Activated CD4-positive, alpha-beta T cell treated with anti-CD3 and anti-CD28 coated beads, Interleukin-2, amount 10 ng/mL, durations not matched to agents 7 days and 5 days (primary cell): Measurements from ENCODE around the gene MYL12B. TPM values are rescaled to one million over a fixed set of nuclear protein-coding genes. Genes with fewer than 3 reads are reported as not detected.
"Not testable (repeated sequence)": the region's sequence is repeated elsewhere in the genome, so short reads cannot be mapped to it uniquely, and the experiment has no call there.

Experiments
- CTCF ChIA-PET: fragments of 350-600 bp; sonication (Branson Sonifier 250); formaldehyde crosslinking; loops from one replicate; lab custom pipeline; 2021; ENCODE audit warnings: antibody characterized with exemption; lab: Charles Lee
- POLR2A ChIA-PET: fragments of 350-600 bp; sonication (Branson Sonifier 250); formaldehyde crosslinking; loops from one replicate; lab custom pipeline; 2021; ENCODE audit warnings: antibody characterized with exemption; lab: Charles Lee
- DNase-seq: peaks from one replicate; pipeline ENCODE4 v3.0.0-alpha.2; 2020
- H3K27ac Mint-ChIP-seq: one replicate; pipeline ENCODE4 v1.8.0; 2021; ENCODE audit warnings: mild to moderate bottlenecking, moderate library complexity, mixed read lengths
- H3K27me3 Mint-ChIP-seq: one replicate; pipeline ENCODE4 v1.8.0; 2021; ENCODE audit warnings: mixed read lengths
- H3K36me3 Mint-ChIP-seq: one replicate; pipeline ENCODE4 v1.8.0; 2021; ENCODE audit warnings: low read depth, mixed read lengths
- H3K4me1 Mint-ChIP-seq: one replicate; pipeline ENCODE4 v1.8.0; 2021; ENCODE audit warnings: mixed read lengths
- H3K4me3 Mint-ChIP-seq: one replicate; pipeline ENCODE4 v1.8.0; 2021; ENCODE audit warnings: mild to moderate bottlenecking, moderate library complexity, mixed read lengths
- H3K9me3 Mint-ChIP-seq: one replicate; pipeline ENCODE4 v1.8.0; 2021; ENCODE audit warnings: mixed read lengths
- total RNA-seq, 2 experiments: library from RNA; stranded (reverse); gene quantifications; one replicate each; pipeline ENCODE4 v1.2.3, GENCODE V29; 2021

The MYL12B gene
- total RNA-seq, 2 experiments from 2014 or later, result 351 to 395 TPM

DNA sequence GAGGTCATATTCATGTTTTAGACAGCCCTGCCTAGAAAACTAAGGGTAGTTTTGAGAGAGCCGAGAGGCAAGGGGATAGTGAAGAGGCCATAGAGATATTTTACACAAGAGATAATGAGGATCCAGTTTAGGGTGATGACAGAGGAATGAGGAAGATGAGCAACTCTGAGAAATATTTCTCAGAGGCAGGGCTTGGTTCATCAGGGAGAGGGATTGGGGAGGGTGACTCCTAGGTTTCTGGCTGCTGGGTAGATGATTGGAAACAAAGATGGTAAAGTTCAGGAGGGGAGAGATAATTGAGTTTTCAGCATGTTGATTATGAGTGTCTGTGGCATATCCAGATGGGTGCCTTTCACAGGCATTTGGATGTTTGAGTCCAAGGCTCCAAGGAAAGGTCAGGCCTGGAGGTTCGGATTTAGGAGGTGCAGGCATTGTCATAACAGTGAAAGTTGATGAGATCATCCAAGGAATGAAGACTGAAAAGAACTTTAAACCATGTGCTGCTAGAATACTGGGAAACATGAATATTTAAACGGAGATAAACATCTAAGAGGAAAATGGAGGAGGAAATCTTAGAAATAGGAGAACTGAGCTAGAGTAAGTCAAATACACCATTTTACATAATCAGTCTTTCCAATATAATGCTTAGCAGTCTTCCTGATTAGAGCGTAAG lies 7.4 kb downstream of the MYL12B start:
- Mint-ChIP-seq H3K27ac (no peak overlapping the region), H3K36me3 (peaks cover 33% of the 10 kb centered on the region), H3K4me3 (no peak overlapping the region), H3K27me3 (no peaks in the 10 kb centered on the region), H3K4me1 (peaks cover 67% of the 10 kb centered on the region), H3K9me3 (no peaks in the 10 kb centered on the region)
- ChIA-PET POLR2A (no interaction called here), CTCF (no interaction called here)
- DNase-seq, result no peak

DNA sequence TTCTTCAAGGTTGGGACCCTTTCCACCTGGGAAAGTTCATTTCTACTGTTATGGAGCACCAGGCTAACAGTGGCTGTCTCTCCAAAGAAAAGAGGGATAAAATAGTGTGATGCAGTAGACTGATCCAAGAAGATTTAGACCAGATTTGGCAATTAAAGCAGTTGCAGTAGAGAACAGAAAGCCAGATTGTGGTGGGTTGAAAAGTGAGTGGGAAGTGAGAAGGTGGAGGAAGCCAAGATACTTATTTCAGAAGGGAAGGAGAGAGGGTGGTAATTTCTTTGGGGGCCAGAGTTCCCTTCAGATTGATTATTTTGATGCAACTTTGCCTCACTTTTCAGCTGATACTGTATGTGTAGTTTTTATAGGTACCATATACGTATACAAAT lies 8.0 kb downstream of the MYL12B start:
- Mint-ChIP-seq H3K36me3 (peaks cover 33% of the 10 kb centered on the region), H3K27ac (no peak overlapping the region), H3K4me3 (no peak overlapping the region), H3K9me3 (no peaks in the 10 kb centered on the region), H3K4me1 (peaks cover 64% of the 10 kb centered on the region), H3K27me3 (no peaks in the 10 kb centered on the region)
- POLR2A ChIA-PET, result no interaction called here
- DNase-seq, result no peak
- CTCF ChIA-PET, result no interaction called here

DNA sequence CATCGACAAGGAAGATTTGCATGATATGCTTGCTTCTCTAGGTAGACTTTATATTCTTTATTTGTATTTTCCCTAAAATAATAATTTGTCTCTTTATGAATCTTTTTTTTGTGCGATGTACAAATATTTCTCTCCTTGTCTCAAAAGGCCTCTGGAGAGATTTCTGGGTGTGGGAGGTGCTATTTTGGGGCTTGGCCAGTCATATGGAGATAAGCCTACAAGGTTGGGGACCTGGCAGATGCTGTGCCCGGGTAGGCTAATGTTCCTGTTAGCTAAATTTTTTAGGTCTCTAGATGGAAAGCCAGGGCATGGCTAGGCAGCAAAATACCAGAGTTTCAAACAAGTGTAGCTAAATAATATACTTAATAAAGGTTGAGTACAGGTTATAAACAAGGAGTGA lies 11.1 kb downstream of the MYL12B start:
- no peak for DNase-seq
- Mint-ChIP-seq H3K9me3 (no peaks in the 10 kb centered on the region), H3K36me3 (peaks cover 44% of the 10 kb centered on the region), H3K4me1 (peaks cover 40% of the 10 kb centered on the region), H3K27ac (peak overlapping the region; percentile 65), H3K27me3 (no peaks in the 10 kb centered on the region), H3K4me3 (no peak overlapping the region)
- CTCF ChIA-PET, result interaction anchor here (1.2 kb wide), 1 partner anchor 10 kb away, joined by 3 read pairs; no protein-coding TSS in a partner anchor
- POLR2A ChIA-PET, result no interaction called here

DNA sequence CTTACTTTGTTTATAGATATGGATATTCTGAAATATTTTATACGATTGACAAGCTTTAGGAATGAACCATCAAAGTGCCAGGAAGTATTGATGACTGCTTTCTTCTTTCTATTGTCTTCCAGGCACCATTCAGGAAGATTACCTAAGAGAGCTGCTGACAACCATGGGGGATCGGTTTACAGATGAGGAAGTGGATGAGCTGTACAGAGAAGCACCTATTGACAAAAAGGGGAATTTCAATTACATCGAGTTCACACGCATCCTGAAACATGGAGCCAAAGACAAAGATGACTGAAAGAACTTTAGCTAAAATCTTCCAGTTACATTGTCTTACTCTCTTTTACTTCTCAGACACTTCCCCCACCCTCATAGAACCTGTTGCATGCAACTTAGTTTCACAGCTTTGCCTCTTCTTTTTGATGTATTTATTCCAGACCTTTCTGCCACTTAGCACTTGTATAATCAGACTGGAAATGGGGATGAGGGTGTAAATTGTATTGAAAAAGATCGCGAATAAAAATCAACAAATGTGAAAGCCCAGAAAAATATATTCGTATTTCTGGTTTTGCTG lies 15.8 kb downstream of the MYL12B start:
- H3K36me3 Mint-ChIP-seq, result peaks cover 43% of the 10 kb centered on the region
- H3K27ac Mint-ChIP-seq, H3K4me3 Mint-ChIP-seq, H3K27me3 Mint-ChIP-seq, POLR2A ChIA-PET, H3K4me1 Mint-ChIP-seq, DNase-seq, H3K9me3 Mint-ChIP-seq: not testable (repeated sequence)
- CTCF ChIA-PET, result interaction anchor here (1.2 kb wide), 1 partner anchor 12 kb away, joined by 3 read pairs; no protein-coding TSS in a partner anchor

DNA sequence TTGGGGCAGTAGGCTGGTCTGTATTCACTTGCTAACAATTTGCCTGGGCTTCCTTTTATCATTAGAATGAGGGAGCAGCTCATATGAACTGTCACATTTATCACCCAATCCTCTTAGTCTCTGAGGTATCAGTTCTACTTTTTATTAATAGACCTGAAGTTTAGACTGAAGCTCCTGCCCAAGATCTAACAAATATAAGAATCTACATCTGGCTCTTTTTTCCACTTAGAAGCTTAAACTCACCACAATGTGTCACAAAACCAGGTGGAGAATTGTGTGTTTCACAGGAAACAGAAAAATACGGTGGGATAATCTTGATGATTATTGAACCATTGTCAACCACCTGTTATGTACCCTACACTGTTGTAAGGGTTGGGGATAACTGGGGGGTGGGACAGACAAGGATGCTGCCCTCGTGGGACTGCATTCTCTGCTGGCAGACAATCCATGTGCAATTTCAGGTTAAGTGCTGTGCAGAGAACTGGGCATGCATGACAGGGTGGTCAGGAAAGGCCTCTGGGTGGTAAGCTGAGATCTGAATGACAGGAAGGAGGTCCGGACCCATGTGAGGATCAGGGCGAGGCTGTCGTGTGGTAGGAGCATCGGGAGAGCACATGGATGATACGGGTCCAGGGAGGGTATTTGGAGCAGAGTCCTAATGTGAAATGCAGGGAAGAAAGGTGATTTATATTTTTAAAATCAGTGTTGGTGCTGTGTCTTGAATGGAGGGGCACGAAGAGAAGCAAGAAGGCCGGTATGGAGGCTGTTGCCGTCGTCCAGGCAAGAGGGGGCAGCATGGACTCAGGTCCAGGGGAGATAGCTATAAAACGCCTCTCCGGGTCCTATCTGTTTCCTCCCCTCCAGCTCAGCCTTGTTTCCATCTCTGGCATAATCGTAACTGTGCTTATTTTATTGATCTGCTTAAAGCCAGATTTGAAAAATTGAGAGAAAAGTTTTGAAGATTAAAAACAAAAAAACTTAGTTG lies 17.6 kb downstream of the MYL12B start:
- no peak for DNase-seq
- Mint-ChIP-seq H3K27me3 (no peaks in the 10 kb centered on the region), H3K9me3 (no peaks in the 10 kb centered on the region), H3K27ac (no peak overlapping the region), H3K4me1 (peaks cover 5% of the 10 kb centered on the region), H3K36me3 (peaks cover 33% of the 10 kb centered on the region), H3K4me3 (no peak overlapping the region)
- CTCF ChIA-PET, result interaction anchor here (0.9 to 5.6 kb wide), 4 partner anchors 17 to 306 kb away, joined by 3 to 20 read pairs (median 4); no protein-coding TSS in a partner anchor
- POLR2A ChIA-PET, result no interaction called here

DNA sequence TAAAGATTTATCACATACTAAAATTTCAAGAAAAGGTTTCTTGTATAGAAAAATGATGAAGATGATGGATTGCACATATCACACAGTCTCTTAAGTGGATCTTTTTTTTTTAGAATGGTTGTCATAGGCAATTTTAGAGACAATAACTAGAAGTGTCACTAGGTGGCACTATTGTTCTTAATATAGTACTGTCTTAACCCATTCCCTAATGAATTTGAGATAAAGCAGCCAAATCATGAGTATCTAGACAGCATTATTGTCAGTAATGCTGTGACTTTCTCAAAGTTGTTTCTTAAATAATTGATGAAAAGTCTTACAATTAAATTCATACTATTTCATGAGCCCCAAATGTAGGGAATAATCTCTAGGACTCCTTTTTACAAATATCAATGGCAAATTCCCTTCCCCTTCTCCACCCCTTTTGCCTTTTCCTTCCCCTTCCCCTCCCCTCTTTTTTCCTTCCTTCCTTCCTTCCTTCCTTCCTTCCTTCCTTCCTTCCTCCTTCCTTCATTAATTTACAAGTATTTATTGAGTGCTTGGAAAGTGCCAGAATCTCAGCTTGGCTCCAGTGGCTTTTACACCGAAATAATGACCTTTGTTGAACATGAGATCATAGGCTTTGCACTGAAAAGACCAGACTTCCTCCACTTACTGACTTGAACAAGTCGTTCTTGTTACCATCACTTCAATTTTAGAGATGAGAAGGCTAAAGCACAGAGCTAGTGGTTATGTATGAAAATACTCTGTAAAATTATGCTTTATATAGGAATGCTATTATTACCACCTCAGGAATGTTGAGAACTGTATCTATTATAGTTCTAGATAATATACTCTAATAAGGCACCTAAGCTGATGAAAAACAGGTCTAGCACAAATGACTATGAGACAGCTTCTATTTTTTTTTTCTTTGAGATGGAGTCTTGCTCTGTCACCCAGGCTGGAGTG lies 19.8 kb downstream of the MYL12B start:
- no peaks in the 10 kb centered on the region for H3K27me3 Mint-ChIP-seq
- ChIA-PET CTCF (interaction anchor here (0.6 to 5.6 kb wide), 6 partner anchors 8 to 384 kb away, joined by 3 to 20 read pairs (median 4); no protein-coding TSS in a partner anchor), POLR2A (no interaction called here)
- H3K4me1 Mint-ChIP-seq, result no peaks in the 10 kb centered on the region
- H3K27ac Mint-ChIP-seq, result no peak overlapping the region
- H3K4me3 Mint-ChIP-seq, result no peak overlapping the region
- H3K36me3 Mint-ChIP-seq, result peaks cover 19% of the 10 kb centered on the region
- no peaks in the 10 kb centered on the region for H3K9me3 Mint-ChIP-seq
- peak; percentile 49 for DNase-seq

DNA sequence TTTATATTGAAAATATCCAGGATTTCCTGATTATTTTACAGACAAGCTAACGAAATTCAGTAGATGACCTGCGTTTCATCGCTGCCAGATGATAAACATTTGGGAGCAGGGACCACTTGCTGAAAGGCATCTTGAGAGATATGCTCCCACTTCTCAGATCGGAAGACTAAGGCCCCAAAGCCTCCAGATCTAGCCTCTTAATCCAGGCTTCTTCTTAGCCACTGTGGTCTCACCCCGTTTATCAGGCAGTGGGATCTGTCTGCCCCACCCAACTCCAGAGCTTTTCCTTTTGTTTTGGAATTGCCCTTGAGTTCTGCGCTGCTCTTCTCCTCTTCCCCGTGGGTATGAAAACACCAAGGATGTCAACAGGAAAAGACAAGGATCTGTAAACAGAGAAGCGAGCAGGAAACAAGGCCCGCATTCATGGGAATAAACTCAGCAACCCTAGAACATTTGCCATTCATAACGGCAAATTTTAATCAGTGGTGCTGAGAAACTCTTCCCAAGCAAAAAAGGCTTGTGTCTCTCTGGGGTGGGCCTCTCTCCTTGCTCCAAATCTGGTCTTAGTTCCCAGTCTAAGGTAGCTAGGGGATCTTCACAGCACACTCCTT lies 21.4 kb downstream of the MYL12B start:
- ChIA-PET POLR2A (no interaction called here), CTCF (interaction anchor here (0.6 to 5.6 kb wide), 4 partner anchors 9 to 382 kb away, joined by 3 to 20 read pairs (median 12); no protein-coding TSS in a partner anchor)
- no peak for DNase-seq
- Mint-ChIP-seq H3K9me3 (no peaks in the 10 kb centered on the region), H3K27me3 (peaks cover 2% of the 10 kb centered on the region), H3K4me1 (no peaks in the 10 kb centered on the region), H3K27ac (no peak overlapping the region), H3K4me3 (no peak overlapping the region), H3K36me3 (peaks cover 7% of the 10 kb centered on the region)

DNA sequence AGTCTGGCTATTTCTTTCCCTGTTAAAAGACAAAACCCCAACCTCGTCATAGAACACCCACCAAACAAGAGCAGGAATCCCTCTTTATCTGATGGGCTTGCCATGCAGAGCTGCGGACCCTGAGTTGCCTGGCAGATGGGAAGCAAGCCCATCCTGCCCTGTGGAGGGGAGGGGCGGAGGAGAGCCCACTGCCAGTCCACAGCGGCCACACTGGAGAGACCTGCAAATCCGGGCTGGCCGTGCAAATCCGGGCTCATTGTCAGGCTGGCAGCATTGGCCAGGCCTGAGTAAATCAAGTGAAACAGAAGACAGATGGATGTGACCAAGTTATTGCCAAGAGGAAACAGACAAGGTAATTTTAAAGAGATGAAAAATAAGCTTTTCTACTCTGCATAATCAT lies 22.0 kb downstream of the MYL12B start:
- Mint-ChIP-seq H3K4me1 (no peaks in the 10 kb centered on the region), H3K27me3 (peaks cover 2% of the 10 kb centered on the region), H3K4me3 (no peak overlapping the region), H3K27ac (no peak overlapping the region), H3K9me3 (no peaks in the 10 kb centered on the region), H3K36me3 (peaks cover 3% of the 10 kb centered on the region)
- ChIA-PET POLR2A (no interaction called here), CTCF (interaction anchor here (0.6 to 5.6 kb wide), 5 partner anchors 11 to 643 kb away, joined by 3 to 20 read pairs (median 6); no protein-coding TSS in a partner anchor)
- no peak for DNase-seq

DNA sequence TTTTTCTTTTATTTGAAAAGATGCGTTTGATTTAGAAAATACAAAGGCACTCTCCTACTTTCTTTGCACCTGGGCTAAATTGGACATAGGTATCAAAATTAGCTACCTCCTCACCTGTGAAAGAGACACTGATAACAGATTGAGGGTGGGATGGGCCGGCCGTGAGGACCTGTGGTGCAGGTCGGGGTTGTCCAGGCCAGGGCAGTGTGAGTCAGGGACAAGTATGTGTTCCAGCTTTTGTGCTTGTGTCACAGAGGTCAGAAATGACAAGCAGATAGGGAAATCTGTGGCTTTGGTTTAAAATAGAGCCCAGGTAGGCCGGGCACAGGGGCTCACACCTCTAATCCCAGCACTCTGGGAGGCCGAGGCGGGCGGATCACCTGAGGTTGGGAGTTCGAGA lies 22.6 kb downstream of the MYL12B start:
- ChIA-PET POLR2A (no interaction called here), CTCF (interaction anchor here (0.6 to 3.4 kb wide), 5 partner anchors 11 to 644 kb away, joined by 3 to 20 read pairs (median 6); no protein-coding TSS in a partner anchor)
- Mint-ChIP-seq H3K4me1 (no peaks in the 10 kb centered on the region), H3K36me3 (peaks cover 2% of the 10 kb centered on the region), H3K27ac (no peak overlapping the region), H3K4me3 (no peak overlapping the region), H3K9me3 (no peaks in the 10 kb centered on the region), H3K27me3 (peaks cover 2% of the 10 kb centered on the region)
- DNase-seq, result no peak

DNA sequence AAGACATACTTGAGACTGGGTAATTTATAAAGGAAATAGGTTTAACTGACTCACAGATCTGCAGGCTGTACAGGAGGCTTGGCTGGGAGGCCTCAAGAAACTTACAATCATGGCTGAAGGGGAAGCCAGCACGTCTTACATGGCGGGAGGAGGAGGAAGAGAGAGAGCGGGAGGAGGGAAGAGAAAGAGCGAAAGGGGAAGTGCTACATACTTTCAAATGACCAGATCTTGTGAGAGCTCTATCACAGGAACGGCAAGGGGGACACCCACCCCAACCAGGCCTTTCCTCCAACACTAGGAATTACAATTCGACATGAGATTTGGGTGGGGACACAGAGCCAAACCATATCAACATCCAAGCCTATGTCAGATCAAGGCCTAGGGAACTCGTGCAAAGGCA lies 24.2 kb downstream of the MYL12B start:
- POLR2A ChIA-PET, result no interaction called here

DNA sequence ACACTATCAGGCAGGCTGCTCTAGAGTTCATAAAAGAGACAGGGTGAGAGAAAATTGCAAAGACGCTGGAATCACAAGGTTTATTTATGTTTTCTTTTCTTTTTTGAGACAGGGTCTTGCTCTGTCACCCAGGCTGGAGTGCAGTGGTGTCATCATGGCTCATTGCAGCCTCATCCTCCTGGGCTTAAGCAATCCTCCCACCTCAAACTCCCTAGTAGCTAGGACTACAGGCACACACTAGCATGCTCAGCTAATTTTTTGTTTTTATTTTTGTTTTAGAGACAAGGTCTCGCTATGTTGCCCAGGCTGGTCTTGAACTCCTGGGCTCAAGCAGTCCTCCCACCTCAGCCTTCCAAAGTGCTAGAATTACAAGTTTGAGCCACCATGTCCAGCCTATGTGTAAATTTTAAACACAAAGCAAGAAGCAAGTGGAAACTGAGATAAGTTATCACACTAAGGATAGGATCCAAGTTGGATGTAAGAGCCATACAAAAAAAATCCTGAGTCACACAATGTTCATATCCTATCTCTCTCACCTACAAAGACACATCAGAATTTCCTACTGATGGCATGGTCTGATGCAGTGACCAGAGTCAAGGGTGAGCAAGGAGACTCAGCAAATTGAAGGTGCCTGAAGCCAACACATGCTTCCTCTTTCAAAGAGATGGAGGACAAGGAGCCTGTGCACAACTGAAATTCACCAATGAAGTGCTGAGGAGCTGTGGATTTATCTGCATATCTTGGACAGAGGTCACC lies 31.4 kb downstream of the MYL12B start:
- POLR2A ChIA-PET, result no interaction called here
- Mint-ChIP-seq H3K4me1 (peaks cover 13% of the 10 kb centered on the region), H3K4me3 (no peak overlapping the region), H3K27me3 (peaks cover 9% of the 10 kb centered on the region), H3K36me3 (peaks cover 2% of the 10 kb centered on the region), H3K27ac (no peak overlapping the region), H3K9me3 (peaks cover 12% of the 10 kb centered on the region)
- CTCF ChIA-PET, result interaction anchor here (1.0 kb wide), 2 partner anchors 9 to 15 kb away, joined by 3 read pairs; no protein-coding TSS in a partner anchor
- DNase-seq, result no peak

More for the DNA sequence above, 24.2 kb downstream of the MYL12B start:
- H3K36me3 Mint-ChIP-seq, result peaks cover 2% of the 10 kb centered on the region
- H3K27me3 Mint-ChIP-seq, result peaks cover 9% of the 10 kb centered on the region
- H3K9me3 Mint-ChIP-seq, result peaks cover 7% of the 10 kb centered on the region
- H3K4me1 Mint-ChIP-seq, result no peaks in the 10 kb centered on the region
- CTCF ChIA-PET, result interaction anchor here (0.9 to 2.2 kb wide), 4 partner anchors 11 to 381 kb away, joined by 3 to 11 read pairs (median 4); no protein-coding TSS in a partner anchor
- H3K27ac Mint-ChIP-seq, result no peak overlapping the region
- H3K4me3 Mint-ChIP-seq, result no peak overlapping the region
- DNase-seq, result no peak
